Upper lobe of left lung (tissue), 4 donors: Measurements from ENCODE around the gene MUS81.

Experiments
- CTCF ChIP-seq, 6 experiments: fragments of 450-650 bp in 4 of 6; fragments of 200-600 bp in 2 of 6; sonication (generic) in 2 of 6; IDR thresholded peaks; one replicate each; pipeline ENCODE4 v1.5.1; 2016 to 2019; ENCODE audit warnings: antibody characterized with exemption in 6 of 6
- POLR2A ChIP-seq, 4 donors: fragments of 450-650 bp; IDR thresholded peaks; one replicate each; pipeline ENCODE4 v1.5.1; 2016 to 2017; ENCODE audit warnings: antibody characterized with exemption in 4 of 4, mild to moderate bottlenecking in 2 of 4

- TF ChIP-seq POLR2A (IDR thresholded peaks at IDR 0.05) (no peak), CTCF (IDR thresholded peaks at IDR 0.05) (no peak)
Measured at GRCh38 chr11:65817312-65817834, 42.9 kb upstream of the MUS81 start.
